GM12872 (cell line): ENCODE measurements around the gene ARID4B.

Experiments used
- TF ChIP-seq, protein P1 (sequence below): IDR thresholded peaks from 3 replicates; pipeline ENCODE4 v1.5.1; 2011; ENCODE audit warnings: low read depth, mild to moderate bottlenecking, low read length, moderate library complexity; ENCODE audit not compliant: insufficient read depth

ARID4B gene

DNA sequence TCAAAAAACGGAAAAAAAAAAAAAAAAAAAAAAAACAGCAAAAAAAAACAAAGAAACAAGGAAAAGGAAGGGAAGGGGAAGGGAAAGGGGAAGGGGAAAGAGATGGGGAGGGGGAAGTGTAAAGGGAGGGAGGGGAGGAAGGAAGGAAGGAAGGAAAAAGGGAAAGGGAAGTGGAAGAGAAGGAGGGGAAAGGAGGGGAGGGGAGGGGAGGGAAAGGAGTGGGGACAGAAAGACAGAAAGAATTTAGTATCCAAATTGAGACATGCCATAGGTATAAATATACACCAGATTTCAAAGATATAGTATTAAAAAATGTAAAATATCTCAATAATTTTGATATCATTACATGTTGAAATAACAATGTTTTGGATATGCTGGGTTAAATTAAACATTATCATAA lies 25.8 kb downstream of the ARID4B start:
- TF ChIP-seq, protein P1, sequence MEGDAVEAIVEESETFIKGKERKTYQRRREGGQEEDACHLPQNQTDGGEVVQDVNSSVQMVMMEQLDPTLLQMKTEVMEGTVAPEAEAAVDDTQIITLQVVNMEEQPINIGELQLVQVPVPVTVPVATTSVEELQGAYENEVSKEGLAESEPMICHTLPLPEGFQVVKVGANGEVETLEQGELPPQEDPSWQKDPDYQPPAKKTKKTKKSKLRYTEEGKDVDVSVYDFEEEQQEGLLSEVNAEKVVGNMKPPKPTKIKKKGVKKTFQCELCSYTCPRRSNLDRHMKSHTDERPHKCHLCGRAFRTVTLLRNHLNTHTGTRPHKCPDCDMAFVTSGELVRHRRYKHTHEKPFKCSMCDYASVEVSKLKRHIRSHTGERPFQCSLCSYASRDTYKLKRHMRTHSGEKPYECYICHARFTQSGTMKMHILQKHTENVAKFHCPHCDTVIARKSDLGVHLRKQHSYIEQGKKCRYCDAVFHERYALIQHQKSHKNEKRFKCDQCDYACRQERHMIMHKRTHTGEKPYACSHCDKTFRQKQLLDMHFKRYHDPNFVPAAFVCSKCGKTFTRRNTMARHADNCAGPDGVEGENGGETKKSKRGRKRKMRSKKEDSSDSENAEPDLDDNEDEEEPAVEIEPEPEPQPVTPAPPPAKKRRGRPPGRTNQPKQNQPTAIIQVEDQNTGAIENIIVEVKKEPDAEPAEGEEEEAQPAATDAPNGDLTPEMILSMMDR = no peak

DNA sequence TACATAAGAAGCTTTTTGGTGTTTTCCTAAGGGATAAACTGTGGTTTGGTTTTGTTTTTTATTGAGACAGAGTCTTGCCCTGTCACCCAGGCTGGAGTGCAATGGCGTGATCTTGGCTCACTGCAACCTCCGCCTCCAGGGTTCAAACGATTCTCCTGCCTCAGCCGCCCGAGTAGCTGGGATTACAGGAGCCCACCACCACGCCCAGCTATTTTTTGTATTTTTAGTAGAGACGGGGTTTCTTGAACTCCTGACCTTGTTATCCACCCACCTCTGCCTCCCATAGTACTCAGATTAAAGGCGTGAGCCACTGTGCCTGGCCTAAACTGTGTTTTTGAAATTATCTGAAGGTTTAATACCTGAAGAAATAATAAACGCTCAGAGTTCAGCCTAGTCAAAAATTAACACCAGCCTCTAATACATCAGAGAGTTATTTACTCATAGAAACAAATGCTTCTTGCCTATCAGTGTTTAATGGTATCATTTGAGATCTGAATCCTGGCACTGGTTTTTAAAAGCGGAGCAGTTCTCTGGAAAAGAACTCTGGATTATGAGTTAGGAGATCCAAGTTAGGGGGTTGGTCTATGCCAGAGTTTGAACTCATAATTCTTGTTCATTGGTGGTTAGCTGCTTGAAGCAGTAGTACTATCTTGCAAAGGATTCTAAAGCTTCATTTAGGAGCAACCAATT lies 28.7 kb downstream of the ARID4B start:
- TF ChIP-seq, protein P1 = no peak

- TF ChIP-seq, protein P1 = no peak
These were observed 29.2 kb downstream of the ARID4B start for GRCh38 chr1:235298758-235299157.

DNA sequence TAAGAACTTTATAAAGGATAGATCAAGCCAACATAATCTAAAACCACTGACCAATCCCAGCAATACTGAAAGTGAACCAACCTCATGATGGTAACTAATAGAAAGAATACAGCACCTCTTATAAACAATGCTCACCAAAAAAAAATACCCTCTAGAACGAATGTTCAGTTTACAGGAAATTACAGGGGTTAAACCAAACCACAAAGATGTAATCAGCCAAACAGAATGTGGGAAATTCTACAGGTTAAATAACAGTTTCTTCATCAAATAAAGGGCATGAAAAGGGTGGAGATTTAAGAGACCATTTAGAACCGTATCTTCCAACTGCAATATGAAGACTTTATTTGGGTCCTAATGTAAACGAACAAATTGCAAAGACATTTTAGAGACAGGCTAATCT lies 30.4 kb downstream of the ARID4B start:
- TF ChIP-seq, protein P1 = no peak

- TF ChIP-seq, protein P1 = no peak
These were observed 31.2 kb downstream of the ARID4B start for GRCh38 chr1:235296729-235297128.

DNA sequence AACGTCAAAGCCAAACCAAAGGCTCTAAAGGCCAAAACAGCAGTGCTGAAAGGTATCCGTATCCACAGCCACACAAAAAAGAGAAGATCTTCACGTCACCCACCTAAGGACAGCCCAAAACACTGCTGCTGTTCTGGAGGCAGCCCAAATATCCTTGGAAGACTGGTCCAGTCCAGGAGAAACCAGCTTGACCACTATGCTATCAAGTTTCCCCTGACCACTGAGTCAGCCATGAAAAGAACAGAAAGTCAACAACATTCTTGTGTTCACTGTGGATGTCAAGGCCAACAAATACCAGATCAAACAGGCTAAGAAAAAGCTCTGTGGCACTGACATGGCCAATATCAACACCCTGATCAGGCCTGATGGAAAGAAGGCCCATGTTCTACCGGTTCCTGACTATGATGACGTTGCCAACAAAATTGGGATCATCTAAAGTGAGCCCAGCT lies 32.1 kb downstream of the ARID4B start:
- TF ChIP-seq, protein P1 = no peak

- TF ChIP-seq, protein P1 = no peak
These were observed 34.5 kb downstream of the ARID4B start for GRCh38 chr1:235293322-235293942.
